GM18505 (cell line): ENCODE results near the gene CSNK1A1.

Experiments used
- ATAC-seq: cut with Tn5 transposase; IDR thresholded peaks from one replicate; pipeline ENCODE4 v1.9.1; 2021; ENCODE audit not compliant: unreplicated experiment
- POLR2A ChIP-seq: IDR thresholded peaks from 4 replicates; pipeline ENCODE4 v1.6.1; 2011; ENCODE audit warnings: borderline replicate concordance; ENCODE audit not compliant: insufficient read depth, insufficient read length; ENCODE audit errors: extremely low read depth

The CSNK1A1 gene

GRCh38 chr5:149581931-149582768 lies 30.9 kb upstream of the CSNK1A1 start:
- no peak for TF ChIP-seq POLR2A
- no peak for ATAC-seq

DNA sequence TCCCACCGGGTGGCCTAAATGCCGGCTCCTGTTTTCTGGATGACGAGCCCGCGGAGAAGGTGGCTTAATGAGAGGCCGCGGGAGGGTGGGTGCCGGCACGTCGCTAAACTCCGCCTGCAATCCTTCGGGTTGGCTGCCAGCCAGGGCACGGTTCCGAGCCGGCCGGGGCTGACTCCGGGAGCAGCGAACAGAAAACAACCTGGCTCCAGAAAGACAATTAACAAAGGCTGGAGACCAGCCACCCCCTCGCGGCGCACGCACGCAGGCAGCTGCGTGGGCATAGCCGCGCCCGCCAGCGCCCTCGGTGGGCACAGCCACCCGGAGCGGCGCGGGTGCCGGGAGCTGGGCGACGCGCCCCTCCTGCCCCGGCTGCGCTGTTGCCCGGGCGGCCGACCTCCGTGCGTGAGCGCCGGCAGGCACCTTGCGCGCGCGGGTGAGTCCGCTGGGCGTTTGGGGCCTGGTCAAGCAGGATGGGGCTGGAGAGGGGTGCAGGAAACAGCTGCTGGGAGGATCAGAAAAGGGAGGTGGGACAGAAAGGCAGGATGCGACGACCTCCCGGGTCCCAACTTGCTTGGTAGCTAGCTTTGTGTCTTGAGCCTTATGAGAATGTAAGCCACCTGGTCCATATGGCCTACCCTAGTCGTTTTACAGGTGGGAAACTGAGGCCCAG lies 30.1 kb upstream of the CSNK1A1 start, which contains the start of gene ARHGEF37:
TSS of gene ARHGEF37 (plus strand) at position 307 of the 670 bp plus-strand sequence. CDS start 16,272 bp downstream, outside the sequence.
- no peak for TF ChIP-seq POLR2A
- no peak for ATAC-seq

DNA sequence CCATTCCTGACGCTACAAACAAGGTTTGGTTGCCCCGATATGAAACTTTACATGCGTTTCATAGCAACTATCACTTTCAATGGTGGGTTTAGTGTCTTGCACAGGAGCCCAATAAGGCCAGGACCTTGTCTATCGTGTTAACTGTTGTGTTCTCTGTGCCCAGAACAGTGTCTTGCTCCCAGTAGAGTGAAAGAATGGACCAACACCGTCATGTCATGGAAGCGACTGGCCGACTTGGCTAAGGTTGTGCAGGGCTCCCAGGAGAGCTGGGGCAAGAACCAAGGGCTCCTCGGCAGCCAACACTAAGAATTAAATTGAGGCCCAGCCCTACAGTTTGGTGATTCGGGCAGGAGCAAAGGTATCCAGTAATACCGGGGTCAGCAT lies 29.6 kb upstream of the CSNK1A1 start:
- TF ChIP-seq POLR2A = no peak
- no peak for ATAC-seq

- no peak for ATAC-seq
- no peak for TF ChIP-seq POLR2A
These were observed 27.7 kb upstream of the CSNK1A1 start for GRCh38 chr5:149578896-149579295.

GRCh38 chr5:149576021-149576420 lies 24.8 kb upstream of the CSNK1A1 start:
- ATAC-seq = no peak

DNA sequence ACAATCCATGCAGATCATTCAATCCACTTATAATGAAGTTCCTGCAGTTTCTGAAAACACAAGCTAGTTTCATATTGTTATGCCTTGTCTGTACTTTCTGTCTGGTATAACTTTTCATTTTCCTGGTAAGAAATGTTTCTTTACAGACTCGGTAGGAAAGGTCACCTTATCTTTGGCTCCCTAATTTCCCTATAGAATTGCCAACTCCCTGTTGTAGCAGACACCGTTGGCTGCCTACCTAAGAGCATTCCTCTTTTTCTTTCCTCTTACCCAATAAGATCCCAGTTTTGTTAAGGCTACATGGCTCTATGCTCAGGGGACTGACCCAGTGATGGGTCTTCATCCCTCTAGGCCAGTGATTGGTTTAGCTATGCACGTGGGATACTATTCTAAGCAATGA lies 23.9 kb upstream of the CSNK1A1 start:
- no peak for ATAC-seq
- TF ChIP-seq POLR2A = no peak

More at GRCh38 chr5:149576021-149576420, 24.8 kb upstream of the CSNK1A1 start:
- no peak for TF ChIP-seq POLR2A

GRCh38 chr5:149572576-149573231 lies 21.5 kb upstream of the CSNK1A1 start:
- TF ChIP-seq POLR2A = no peak
- ATAC-seq = no peak

DNA sequence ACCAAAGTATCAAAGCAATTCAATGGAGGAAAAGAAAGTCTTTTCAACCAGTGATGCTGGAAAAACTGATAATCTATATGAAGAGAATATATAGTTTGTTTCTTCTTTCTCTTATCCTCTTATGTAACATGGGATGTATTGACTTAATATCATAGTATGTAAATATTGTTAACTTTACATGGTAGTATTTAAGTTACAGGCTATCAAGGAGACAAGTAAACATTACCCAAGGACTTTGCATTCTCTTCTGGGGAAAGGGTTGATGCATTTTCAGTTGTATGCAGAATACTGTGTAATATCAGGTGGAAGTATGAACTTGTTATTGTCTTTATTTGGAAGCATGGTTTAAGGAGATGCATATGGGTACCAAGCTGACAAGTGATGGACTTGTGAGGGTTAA lies 20.9 kb upstream of the CSNK1A1 start:
- ATAC-seq = no peak
- TF ChIP-seq POLR2A = no peak

DNA sequence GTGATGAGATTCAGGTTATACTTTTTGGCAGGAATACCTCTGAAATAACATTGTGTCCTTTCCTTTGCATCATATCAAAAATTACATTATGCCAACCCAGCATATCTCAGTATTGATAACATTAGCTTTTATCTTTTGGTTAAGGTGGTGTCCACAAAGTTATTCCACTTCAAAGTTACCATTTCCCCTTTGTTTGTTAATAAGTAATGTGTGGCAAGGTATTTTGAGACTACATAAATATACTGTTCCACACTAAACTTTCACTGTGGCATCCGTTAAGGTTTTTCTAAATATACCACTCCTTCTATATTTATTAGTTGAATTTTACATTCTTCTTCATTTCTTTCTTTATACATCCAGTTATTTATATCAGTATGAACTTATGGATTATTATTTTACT lies 16.0 kb upstream of the CSNK1A1 start:
- TF ChIP-seq POLR2A = no peak
- ATAC-seq = no peak

GRCh38 chr5:149564542-149565140 lies 13.4 kb upstream of the CSNK1A1 start:
- peak; percentile 82 for ATAC-seq

GRCh38 chr5:149563466-149563865 lies 12.2 kb upstream of the CSNK1A1 start:
- ATAC-seq = no peak
- no peak for TF ChIP-seq POLR2A

GRCh38 chr5:149561848-149562247 lies 10.6 kb upstream of the CSNK1A1 start:
- no peak for ATAC-seq

GRCh38 chr5:149559706-149560105 lies 8.5 kb upstream of the CSNK1A1 start:
- TF ChIP-seq POLR2A = no peak
- ATAC-seq = no peak

More at GRCh38 chr5:149561848-149562247, 10.6 kb upstream of the CSNK1A1 start:
- no peak for TF ChIP-seq POLR2A
